PC-9 (cell line): ENCODE results near the gene TAGLN2. TPM values are rescaled to one million over a fixed set of nuclear protein-coding genes. Genes with fewer than 3 reads are reported as not detected.

Experiments
- BruUV-seq: library from RNA; stranded (reverse); fragments of 400-500 nt; replicated peaks from 2 replicates; lab custom pipeline; 2021; lab: Mats Ljungman, UMichigan
- CTCF ChIA-PET: fragments of 300-600 bp; sonication (Branson Sonifier 250); formaldehyde crosslinking; loops from one replicate; lab custom pipeline; 2022; ENCODE audit warnings: antibody characterized with exemption; lab: Charles Lee
- POLR2A ChIA-PET: fragments of 300-600 bp; sonication (Branson Sonifier 250); formaldehyde crosslinking; loops from one replicate; lab custom pipeline; 2022; ENCODE audit warnings: antibody characterized with exemption; ENCODE audit not compliant: unreplicated experiment; lab: Charles Lee
- DNase-seq, 2 experiments: peaks; one replicate each; pipeline versions ENCODE4 v3.0.0 to v3.0.0-alpha.2; 2015 to 2022; ENCODE audit warnings: mixed read lengths in 1 of 2
- H2AFZ ChIP-seq: fragments of 200-600 bp; sonication (generic); 2 replicates; pipeline ENCODE4 v1.8.1; 2017; ENCODE audit warnings: antibody characterized with exemption
- H3F3A ChIP-seq: fragments of 200-600 bp; sonication (generic); 2 replicates; pipeline ENCODE4 v1.8.1; 2017; ENCODE audit warnings: antibody characterized with exemption, mild to moderate bottlenecking, low read depth; ENCODE audit not compliant: insufficient read depth
- H3K27ac ChIP-seq: fragments of 200-600 bp; sonication (generic); 2 replicates; pipeline ENCODE4 v1.6.1; 2016; ENCODE audit warnings: mixed run types
- H3K27me3 ChIP-seq: fragments of 200-600 bp; sonication (generic); 2 replicates; pipeline ENCODE4 v1.6.1; 2016; ENCODE audit warnings: low read depth, mixed run types; ENCODE audit not compliant: insufficient read depth
- H3K36me3 ChIP-seq: fragments of 200-600 bp; sonication (generic); 2 replicates; pipeline ENCODE4 v1.6.1; 2016; ENCODE audit warnings: low read depth, mixed run types
- H3K4me1 ChIP-seq: fragments of 200-600 bp; sonication (generic); replicated peaks from 2 replicates; pipeline ENCODE4 v1.6.1; 2016; ENCODE audit warnings: mixed run types; ENCODE audit not compliant: insufficient read depth
- H3K4me2 ChIP-seq: fragments of 200-600 bp; sonication (generic); 2 replicates; pipeline ENCODE4 v1.6.1; 2017; ENCODE audit warnings: mixed run types
- H3K4me3 ChIP-seq: fragments of 200-600 bp; sonication (generic); 2 replicates; pipeline ENCODE4 v1.6.1; 2016; ENCODE audit warnings: mixed run types
- H3K79me2 ChIP-seq: fragments of 200-600 bp; sonication (generic); 2 replicates; pipeline ENCODE4 v1.6.1; 2017; ENCODE audit warnings: low read depth, mixed run types
- H3K9me2 ChIP-seq: fragments of 200-600 bp; sonication (generic); 2 replicates; pipeline ENCODE4 v1.8.1; 2017; ENCODE audit warnings: mild to moderate bottlenecking; ENCODE audit not compliant: insufficient read depth
- H3K9me3 ChIP-seq: fragments of 200-600 bp; sonication (generic); 2 replicates; pipeline ENCODE4 v1.8.1; 2016; ENCODE audit warnings: low read depth; ENCODE audit not compliant: insufficient read depth
- H4K20me1 ChIP-seq: fragments of 200-600 bp; sonication (generic); 2 replicates; pipeline ENCODE4 v1.8.1; 2017; ENCODE audit not compliant: insufficient read depth
- CTCF ChIP-seq: fragments of 200-600 bp; sonication (generic); conservative IDR thresholded peaks from 2 replicates; pipeline ENCODE4 v1.6.1; 2017; ENCODE audit warnings: mixed run types, antibody characterized with exemption, mild to moderate bottlenecking, moderate library complexity
- EZH2 ChIP-seq: fragments of 200-600 bp; sonication (generic); IDR thresholded peaks from 2 replicates; pipeline ENCODE4 v1.8.0; 2017; ENCODE audit warnings: antibody characterized with exemption, low read depth
- intact Hi-C: fragments of 100-400 bp; cut with micrococcal nuclease; formaldehyde crosslinking; loops from one replicate; pipeline ENCODE4 v1.10.0; 2022; ENCODE audit not compliant: unreplicated experiment
- total RNA-seq: library from RNA; stranded (reverse); gene quantifications from 2 replicates; pipeline ENCODE4 v1.2.3, GENCODE V29; 2021

The TAGLN2 gene
- total RNA-seq, 1 experiment from 2014 or later: 473 TPM

GRCh38 chr1:159895836-159896545 is 29.3 kb downstream of the TAGLN2 start:
- TF ChIP-seq EZH2 (no peak), CTCF (no peak)
- ChIA-PET CTCF (interaction anchor here (0.6 kb wide), 1 partner anchor 45 kb away, joined by 3 read pairs; no protein-coding TSS in a partner anchor), POLR2A (no interaction called here)
- Histone ChIP-seq H3K9me3 (no peaks in the 10 kb centered on the region), H4K20me1 (no peaks in the 10 kb centered on the region), H3K27me3 (no peaks in the 10 kb centered on the region), H3K4me3 (no peak overlapping the region), H3K36me3 (no peaks in the 10 kb centered on the region), H2AFZ (no peak overlapping the region), H3K79me2 (no peaks in the 10 kb centered on the region), H3K4me2 (no peak overlapping the region), H3K9me2 (no peaks in the 10 kb centered on the region), H3K27ac (no peak overlapping the region), H3F3A (peaks cover 21% of the 10 kb centered on the region), H3K4me1 (peaks cover 22% of the 10 kb centered on the region)
- no peak for DNase-seq
- intact Hi-C loops: no loop called here
- BruUV-seq: no TSS peak

DNA sequence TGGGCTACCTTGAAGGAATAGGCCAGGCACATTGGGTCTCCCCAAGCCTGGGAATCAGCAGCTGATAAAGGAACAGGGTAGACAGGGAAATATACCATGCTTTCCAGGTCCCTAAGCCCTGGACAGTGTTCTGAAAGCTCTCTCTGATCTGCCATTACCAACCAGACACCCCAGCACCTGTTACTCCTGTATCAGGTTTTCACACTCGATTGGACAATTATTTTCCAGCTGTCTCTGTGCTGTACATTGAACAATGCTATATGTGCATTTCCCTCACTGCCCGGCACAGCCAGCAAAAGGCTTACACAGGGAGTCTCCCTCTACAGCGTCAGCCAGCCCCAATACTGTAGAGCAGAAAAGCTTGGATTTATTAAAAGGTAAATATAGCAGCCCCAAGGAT is 30.0 kb downstream of the TAGLN2 start:
- Histone ChIP-seq H3K27ac (no peak overlapping the region), H3K9me2 (no peaks in the 10 kb centered on the region), H3K4me3 (no peak overlapping the region), H3K4me2 (no peak overlapping the region), H2AFZ (no peak overlapping the region), H3K9me3 (no peaks in the 10 kb centered on the region), H3K27me3 (no peaks in the 10 kb centered on the region), H3K79me2 (no peaks in the 10 kb centered on the region), H3K4me1 (peaks cover 21% of the 10 kb centered on the region), H3K36me3 (no peaks in the 10 kb centered on the region), H4K20me1 (no peaks in the 10 kb centered on the region), H3F3A (peaks cover 14% of the 10 kb centered on the region; the same call in 1 of the 2 replicates)
- no peak for DNase-seq
- ChIA-PET CTCF (no interaction called here), POLR2A (no interaction called here)
- BruUV-seq: no TSS peak
- intact Hi-C loops: no loop called here
- no peak for TF ChIP-seq CTCF
- no peak for TF ChIP-seq EZH2

DNA sequence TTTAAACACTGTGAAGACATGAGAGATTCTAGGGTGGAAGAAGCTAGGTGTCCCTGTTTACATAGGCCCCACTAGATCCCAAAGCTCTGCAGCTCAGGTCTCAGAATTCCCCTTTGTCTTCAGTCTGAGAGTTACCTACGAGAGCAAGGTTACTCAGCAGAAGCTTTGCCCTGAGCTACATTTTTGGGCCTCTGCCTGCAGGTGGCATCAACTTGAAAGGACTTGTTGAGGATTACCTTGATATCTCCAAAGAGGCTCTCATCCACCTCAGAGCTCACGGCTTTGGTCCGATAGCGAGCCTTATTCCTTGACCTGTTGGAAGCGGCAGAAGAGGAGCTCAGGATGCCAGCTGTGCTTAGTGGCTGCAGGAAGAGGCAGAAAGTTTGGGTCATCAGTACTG is 32.4 kb downstream of the TAGLN2 start:
- Histone ChIP-seq H3F3A (peaks cover 9% of the 10 kb centered on the region; the same call in 1 of the 2 replicates), H3K27me3 (no peaks in the 10 kb centered on the region), H4K20me1 (no peaks in the 10 kb centered on the region), H3K4me3 (no peak overlapping the region), H3K36me3 (no peaks in the 10 kb centered on the region), H3K4me2 (no peak overlapping the region), H3K9me2 (no peaks in the 10 kb centered on the region), H3K79me2 (no peaks in the 10 kb centered on the region), H2AFZ (no peak overlapping the region), H3K27ac (no peak overlapping the region), H3K9me3 (no peaks in the 10 kb centered on the region), H3K4me1 (peaks cover 26% of the 10 kb centered on the region)
- ChIA-PET CTCF (interaction anchor here (0.6 to 4.8 kb wide), 11 partner anchors 23 to 483 kb away, joined by 3 to 72 read pairs (median 5); partner anchors contain the start of genes DUSP23 and TAGLN2), POLR2A (interaction anchor here (0.6 to 1.4 kb wide), 4 partner anchors 23 to 115 kb away, joined by 5 to 10 read pairs (median 8); no protein-coding TSS in a partner anchor)
- no peak for DNase-seq
- TF ChIP-seq CTCF (peak; percentile 36), EZH2 (no peak)
- intact Hi-C loops: loop anchor here (1.0 to 5.0 kb wide), 3 partner anchors 44 to 296 kb away; no protein-coding TSS in a partner anchor
- BruUV-seq: no TSS peak
